Urinary bladder (tissue), 2 donors: ENCODE results near the gene ADGRG4. TPM values are rescaled to one million over a fixed set of nuclear protein-coding genes. Genes with fewer than 3 reads are reported as not detected.

Experiments
- polyA plus RNA-seq: library from polyadenylated mRNA; stranded (reverse); fragments of 200-250 nt; gene quantifications from one replicate; pipeline ENCODE4 v1.2.3, GENCODE V29; 2013
- total RNA-seq: library from RNA; depleted of rRNA; stranded (reverse); fragments of >200 nt; gene quantifications from one replicate; pipeline ENCODE4 v1.2.3, GENCODE V29; 2014
- donor health status: healthy.

Gene ADGRG4
- total and polyA plus RNA-seq, 2 donors = 0.09 TPM; not detected in 1

Other genes with a start within 250 kb of the ADGRG4 start
- 578 TPM for gene FHL1, start 153.4 kb upstream of the ADGRG4 start, total RNA-seq
- gene FHL1, start 153.4 kb upstream of the ADGRG4 start, polyA plus RNA-seq = 736 TPM
- gene MAP7D3, start 49.6 kb upstream of the ADGRG4 start, total RNA-seq = 15.9 TPM
- gene MAP7D3, start 49.6 kb upstream of the ADGRG4 start, polyA plus RNA-seq = 10.8 TPM
- not detected for gene BRS3, start 187.0 kb downstream of the ADGRG4 start, total RNA-seq
- 0.10 TPM for gene BRS3, start 187.0 kb downstream of the ADGRG4 start, polyA plus RNA-seq
- 52.5 TPM for gene HTATSF1, start 196.6 kb downstream of the ADGRG4 start, total RNA-seq
- 49.5 TPM for gene HTATSF1, start 196.6 kb downstream of the ADGRG4 start, polyA plus RNA-seq
- 7.5 TPM for gene VGLL1, start 231.3 kb downstream of the ADGRG4 start, total RNA-seq
- 6.6 TPM for gene VGLL1, start 231.3 kb downstream of the ADGRG4 start, polyA plus RNA-seq